Dendritic cell treated with granulocyte-macrophage colony-stimulating factor and Interleukin-4, amounts not matched to agents 40 ng/mL and 50 ng/mL, for 4 days (primary cell): ENCODE results near the gene ANO6.

Experiments
- H3K27ac Mint-ChIP-seq: one replicate; pipeline ENCODE4 v1.8.0; 2022; ENCODE audit warnings: mild to moderate bottlenecking, mixed read lengths
- H3K27me3 Mint-ChIP-seq: one replicate; pipeline ENCODE4 v1.8.0; 2022; ENCODE audit warnings: mild to moderate bottlenecking, mixed read lengths
- H3K36me3 Mint-ChIP-seq: one replicate; pipeline ENCODE4 v1.8.0; 2022; ENCODE audit warnings: low read depth, mixed read lengths
- H3K4me1 Mint-ChIP-seq: one replicate; pipeline ENCODE4 v1.8.0; 2022; ENCODE audit warnings: low read depth, mixed read lengths
- H3K4me3 Mint-ChIP-seq: one replicate; pipeline ENCODE4 v1.8.0; 2022; ENCODE audit warnings: mild to moderate bottlenecking, moderate library complexity, mixed read lengths
- H3K9me3 Mint-ChIP-seq: one replicate; pipeline ENCODE4 v1.8.0; 2022; ENCODE audit warnings: mixed read lengths
- intact Hi-C: fragments of 100-400 bp; cut with micrococcal nuclease; formaldehyde crosslinking; loops from one replicate; pipeline ENCODE4 v1.15.0; 2022

Gene ANO6

DNA sequence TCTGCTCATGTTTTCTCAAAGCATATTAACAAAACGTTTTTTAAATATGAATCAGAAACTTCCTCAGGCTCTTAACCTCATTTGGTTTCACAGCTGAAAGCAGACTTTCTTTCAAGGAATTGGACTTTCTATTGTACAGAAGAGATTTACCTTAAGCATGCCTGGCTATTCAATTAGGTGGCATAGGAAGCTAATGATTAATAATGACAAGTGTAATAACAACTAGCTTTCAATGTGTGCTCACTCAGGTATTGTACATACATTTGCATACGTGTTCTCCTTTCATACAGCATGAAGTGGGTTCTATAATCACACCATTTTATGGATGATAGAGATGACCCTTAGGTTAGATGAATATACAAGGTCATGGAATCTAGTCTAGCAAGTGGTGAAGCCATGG lies 115.7 kb downstream of the ANO6 start:
- Mint-ChIP-seq H3K4me1 (no peaks in the 10 kb centered on the region), H3K4me3 (no peak overlapping the region), H3K36me3 (peaks cover 14% of the 10 kb centered on the region), H3K27ac (no peak overlapping the region), H3K27me3 (no peaks in the 10 kb centered on the region), H3K9me3 (no peaks in the 10 kb centered on the region)
- intact Hi-C loops, result no loop called here

DNA sequence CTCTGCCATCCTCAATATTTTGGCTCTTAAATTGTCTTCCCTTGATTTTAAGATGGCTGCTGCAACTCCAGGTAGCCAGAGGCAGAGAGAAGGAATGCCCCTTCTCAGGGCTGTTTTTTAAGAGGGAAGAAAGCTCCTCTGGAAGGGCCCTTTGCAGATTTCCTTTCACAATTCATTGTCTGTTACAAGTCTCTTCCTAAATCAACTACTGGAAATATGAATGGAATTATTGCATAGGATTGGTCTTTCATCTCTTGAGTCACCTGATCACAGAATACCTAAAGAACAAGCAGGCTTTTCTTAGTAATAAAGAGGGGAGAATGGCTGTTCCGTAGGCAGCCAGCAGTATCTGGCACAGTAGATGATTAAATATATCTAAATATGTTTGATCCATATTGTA lies 118.5 kb downstream of the ANO6 start:
- no peak overlapping the region for H3K27ac Mint-ChIP-seq
- no peaks in the 10 kb centered on the region for H3K4me1 Mint-ChIP-seq
- peaks cover 14% of the 10 kb centered on the region for H3K36me3 Mint-ChIP-seq
- H3K4me3 Mint-ChIP-seq, result no peak overlapping the region
- H3K27me3 Mint-ChIP-seq, result no peaks in the 10 kb centered on the region
- intact Hi-C loops, result no loop called here
- H3K9me3 Mint-ChIP-seq, result no peaks in the 10 kb centered on the region

DNA sequence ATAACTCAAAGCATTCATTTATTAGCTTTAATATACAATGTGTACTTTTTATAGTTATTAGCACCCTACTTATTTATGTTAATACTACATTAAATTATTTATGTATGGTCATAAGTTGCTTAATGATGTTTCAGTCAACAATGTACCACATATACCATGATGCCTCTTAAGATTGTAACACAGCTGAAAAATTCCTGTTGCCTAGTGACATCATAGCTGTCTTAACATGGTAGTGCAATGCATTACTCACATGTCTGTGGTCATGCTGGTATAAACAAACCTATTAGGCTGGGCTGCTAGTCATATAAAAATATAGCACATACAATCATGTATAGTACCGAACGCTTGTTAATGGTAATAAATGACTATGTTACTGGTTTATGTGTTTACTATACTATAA lies 120.4 kb downstream of the ANO6 start:
- H3K9me3 Mint-ChIP-seq, result no peaks in the 10 kb centered on the region
- H3K4me3 Mint-ChIP-seq, result no peak overlapping the region
- intact Hi-C loops, result no loop called here
- no peaks in the 10 kb centered on the region for H3K4me1 Mint-ChIP-seq
- peaks cover 16% of the 10 kb centered on the region for H3K36me3 Mint-ChIP-seq
- H3K27ac Mint-ChIP-seq, result no peak overlapping the region
- no peaks in the 10 kb centered on the region for H3K27me3 Mint-ChIP-seq

DNA sequence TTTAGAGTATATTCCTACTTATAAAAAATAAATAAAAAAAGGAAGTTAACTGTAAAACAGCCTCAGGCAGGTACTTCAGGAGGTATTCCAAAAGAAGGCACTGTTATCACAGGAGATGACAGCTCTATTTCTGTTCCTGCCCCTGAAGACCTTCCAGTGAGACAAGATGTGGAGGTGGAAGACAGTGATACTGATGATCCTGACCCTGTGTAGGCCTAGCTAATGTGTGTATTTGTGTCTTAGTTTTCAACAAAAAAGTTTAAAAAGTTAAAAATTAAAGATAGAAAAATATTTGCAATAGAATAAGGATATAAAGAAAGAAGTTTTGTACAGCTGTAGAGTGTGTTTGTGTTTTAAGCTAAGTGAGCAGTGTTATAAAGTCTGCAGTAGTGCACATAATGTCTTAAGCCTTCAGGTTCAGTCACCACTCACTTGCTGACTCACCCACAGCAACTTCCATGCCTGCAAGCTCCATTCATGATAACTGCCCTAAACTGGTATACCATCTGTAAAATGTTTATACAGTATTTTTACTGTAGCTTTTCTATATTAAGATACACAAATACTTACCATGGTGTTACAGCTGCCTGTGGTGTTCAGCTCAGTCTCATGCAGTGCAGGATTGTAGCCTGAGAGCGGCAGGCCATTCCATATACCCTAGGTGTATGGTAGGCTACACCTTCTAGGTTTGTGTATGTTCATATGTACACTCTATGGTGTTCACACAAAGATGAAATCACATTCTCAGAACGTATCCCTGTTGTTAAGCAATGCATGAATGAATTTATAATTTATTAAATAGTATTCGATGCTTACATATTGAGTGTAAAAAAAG lies 121.1 kb downstream of the ANO6 start:
- no peak overlapping the region for H3K27ac Mint-ChIP-seq
- H3K27me3 Mint-ChIP-seq, result no peaks in the 10 kb centered on the region
- intact Hi-C loops, result no loop called here
- no peak overlapping the region for H3K4me3 Mint-ChIP-seq
- no peaks in the 10 kb centered on the region for H3K4me1 Mint-ChIP-seq
- no peaks in the 10 kb centered on the region for H3K9me3 Mint-ChIP-seq
- H3K36me3 Mint-ChIP-seq, result peaks cover 16% of the 10 kb centered on the region

DNA sequence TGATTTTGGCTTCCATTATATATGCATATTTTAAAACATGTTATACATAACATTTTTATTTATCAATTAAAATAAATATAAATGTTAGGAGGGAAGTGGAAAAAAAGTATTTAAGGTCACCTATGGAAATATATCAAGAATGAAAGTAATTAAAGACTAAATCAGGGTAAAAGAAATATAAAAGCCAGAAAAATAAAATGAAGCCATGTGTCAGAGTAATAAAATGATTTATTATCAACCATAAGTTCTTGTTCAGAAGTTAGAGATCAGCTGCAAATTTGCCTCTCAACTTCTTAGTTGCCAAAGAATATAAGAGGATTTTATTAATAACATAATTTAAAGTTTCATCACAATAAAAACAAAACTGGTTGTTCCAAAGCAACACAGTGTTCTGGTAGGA lies 121.9 kb downstream of the ANO6 start:
- Mint-ChIP-seq H3K36me3 (peaks cover 13% of the 10 kb centered on the region), H3K27ac (no peak overlapping the region), H3K27me3 (no peaks in the 10 kb centered on the region), H3K4me1 (peaks cover 5% of the 10 kb centered on the region), H3K9me3 (no peaks in the 10 kb centered on the region), H3K4me3 (no peak overlapping the region)
- intact Hi-C loops, result no loop called here

DNA sequence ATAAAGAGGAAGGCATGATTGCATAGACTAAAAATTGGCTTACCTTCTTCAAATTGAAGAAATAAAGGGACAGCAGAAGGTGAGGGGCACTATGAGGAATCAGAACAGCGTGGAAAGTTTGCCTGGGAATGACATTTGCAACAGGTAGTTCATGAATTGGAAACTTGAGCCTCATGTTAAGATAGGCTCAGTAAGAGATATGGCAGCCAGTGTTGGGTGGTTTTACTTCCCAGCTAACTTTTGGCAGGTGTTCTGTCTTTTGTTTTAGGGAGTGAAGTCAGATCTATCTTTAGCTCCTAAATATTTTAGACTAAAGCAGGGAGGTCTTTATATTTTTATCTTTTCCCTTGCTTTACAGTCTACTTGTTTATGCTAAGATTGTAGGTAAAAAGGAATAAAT lies 122.4 kb downstream of the ANO6 start:
- Mint-ChIP-seq H3K36me3 (peaks cover 16% of the 10 kb centered on the region), H3K9me3 (no peaks in the 10 kb centered on the region), H3K27ac (no peak overlapping the region), H3K4me3 (no peak overlapping the region), H3K27me3 (no peaks in the 10 kb centered on the region), H3K4me1 (peaks cover 7% of the 10 kb centered on the region)
- intact Hi-C loops, result no loop called here

DNA sequence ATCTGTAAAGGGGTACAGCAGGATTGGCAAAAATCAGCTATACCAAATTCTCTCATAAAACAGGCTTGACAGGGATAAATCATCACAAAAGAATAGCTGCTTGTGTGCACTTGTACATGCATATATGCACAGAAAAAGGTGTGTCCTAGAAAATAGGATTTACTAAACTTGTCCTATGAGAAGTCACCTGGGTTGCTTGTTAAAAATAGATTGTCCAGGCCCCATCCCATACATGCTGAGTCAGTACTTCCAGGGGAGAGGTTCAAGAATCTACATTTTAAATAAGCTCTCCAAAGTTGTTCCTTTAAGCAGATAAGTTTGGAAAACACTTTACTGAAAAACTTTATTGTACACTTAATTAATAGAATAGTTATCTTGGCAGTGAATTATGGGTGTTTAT lies 123.1 kb downstream of the ANO6 start:
- no peaks in the 10 kb centered on the region for H3K27me3 Mint-ChIP-seq
- peaks cover 7% of the 10 kb centered on the region for H3K4me1 Mint-ChIP-seq
- no peaks in the 10 kb centered on the region for H3K9me3 Mint-ChIP-seq
- no peak overlapping the region for H3K27ac Mint-ChIP-seq
- intact Hi-C loops, result no loop called here
- no peak overlapping the region for H3K4me3 Mint-ChIP-seq
- peaks cover 20% of the 10 kb centered on the region for H3K36me3 Mint-ChIP-seq

DNA sequence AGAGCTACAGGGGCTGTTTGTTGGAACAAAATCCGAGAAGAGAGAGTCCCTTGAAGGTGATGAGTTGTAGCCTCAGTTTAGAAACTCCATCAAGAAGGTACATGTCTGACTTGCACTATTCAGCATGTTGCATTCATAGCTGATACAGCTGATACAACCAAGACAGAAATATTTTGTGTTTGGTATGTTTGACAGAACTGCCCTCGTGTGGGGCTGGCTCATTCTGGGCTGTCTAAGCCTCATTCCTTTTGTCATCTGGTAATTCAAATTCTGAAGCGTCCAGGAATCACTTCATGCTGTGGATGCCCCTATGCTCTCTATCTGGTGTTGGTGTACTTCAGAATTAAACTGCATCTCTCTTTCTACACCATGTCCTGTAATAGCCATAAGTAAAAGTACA lies 126.3 kb downstream of the ANO6 start:
- Mint-ChIP-seq H3K4me1 (peaks cover 7% of the 10 kb centered on the region), H3K27ac (no peak overlapping the region), H3K36me3 (peaks cover 29% of the 10 kb centered on the region)

DNA sequence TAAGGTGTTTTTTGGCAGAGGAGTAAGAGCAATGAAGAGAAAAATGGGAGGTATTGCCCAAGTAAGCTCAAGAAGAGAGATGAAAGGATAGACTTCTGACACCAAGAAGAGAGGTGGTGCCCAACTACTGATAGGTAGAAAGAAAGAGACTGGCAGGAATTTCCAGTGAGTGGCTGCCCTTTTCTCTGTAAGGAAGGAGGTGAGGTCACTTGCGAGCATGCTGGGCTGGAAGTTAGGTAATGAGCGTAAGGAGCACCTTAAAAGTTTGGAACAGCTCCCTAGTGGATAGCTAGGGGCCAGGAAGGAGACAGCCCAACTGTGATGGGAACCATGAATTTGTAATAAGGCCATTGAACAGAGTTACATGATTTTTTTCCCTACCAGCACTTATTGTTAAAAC lies 127.0 kb downstream of the ANO6 start:
- no peak overlapping the region for H3K4me3 Mint-ChIP-seq
- intact Hi-C loops, result no loop called here
- H3K9me3 Mint-ChIP-seq, result no peaks in the 10 kb centered on the region
- no peak overlapping the region for H3K27ac Mint-ChIP-seq
- peaks cover 7% of the 10 kb centered on the region for H3K4me1 Mint-ChIP-seq
- no peaks in the 10 kb centered on the region for H3K27me3 Mint-ChIP-seq
- H3K36me3 Mint-ChIP-seq, result peaks cover 31% of the 10 kb centered on the region

More for the DNA sequence above, 126.3 kb downstream of the ANO6 start:
- intact Hi-C loops, result no loop called here
- no peak overlapping the region for H3K4me3 Mint-ChIP-seq
- H3K9me3 Mint-ChIP-seq, result no peaks in the 10 kb centered on the region
- H3K27me3 Mint-ChIP-seq, result no peaks in the 10 kb centered on the region

DNA sequence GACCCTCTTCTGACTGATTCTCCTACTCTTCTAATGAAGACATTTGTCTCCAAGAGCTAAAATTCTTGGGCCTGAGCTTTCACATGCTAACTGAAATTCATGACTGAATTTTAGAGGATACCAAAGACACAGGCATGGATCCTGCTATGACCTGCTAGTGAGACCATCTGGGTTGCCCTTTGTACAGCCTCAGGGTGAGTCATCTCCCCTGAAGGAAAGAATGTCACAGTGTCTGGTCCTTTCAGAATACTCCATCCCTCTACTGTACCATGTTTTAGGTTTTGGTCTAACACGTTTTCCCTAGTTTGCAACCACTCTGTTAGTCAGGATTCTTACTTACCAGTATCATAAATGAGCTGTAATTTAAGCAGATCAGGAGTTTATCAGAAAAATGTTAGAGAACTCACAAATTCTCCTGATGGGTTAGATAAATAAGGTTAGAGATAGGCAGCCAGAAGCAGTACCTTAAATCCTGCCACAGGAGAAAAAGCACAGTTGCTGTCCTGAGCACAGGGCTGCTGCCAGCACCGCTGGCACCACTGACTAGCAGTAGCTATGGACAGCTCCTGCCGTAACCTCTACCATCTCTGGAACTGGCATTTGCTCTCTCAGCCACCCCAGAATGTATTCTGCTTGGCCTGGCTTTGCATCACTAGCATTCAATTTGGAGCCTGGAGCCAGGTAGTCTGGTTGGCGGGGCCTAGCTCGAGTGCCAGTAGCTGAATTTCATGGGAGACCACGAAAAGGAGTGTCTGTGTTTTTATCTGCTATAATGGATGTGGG lies 127.6 kb downstream of the ANO6 start:
- intact Hi-C loops, result no loop called here
- H3K4me3 Mint-ChIP-seq, result no peak overlapping the region
- H3K27ac Mint-ChIP-seq, result no peak overlapping the region
- H3K27me3 Mint-ChIP-seq, result no peaks in the 10 kb centered on the region
- H3K36me3 Mint-ChIP-seq, result peaks cover 37% of the 10 kb centered on the region
- H3K9me3 Mint-ChIP-seq, result no peaks in the 10 kb centered on the region
- peaks cover 7% of the 10 kb centered on the region for H3K4me1 Mint-ChIP-seq

DNA sequence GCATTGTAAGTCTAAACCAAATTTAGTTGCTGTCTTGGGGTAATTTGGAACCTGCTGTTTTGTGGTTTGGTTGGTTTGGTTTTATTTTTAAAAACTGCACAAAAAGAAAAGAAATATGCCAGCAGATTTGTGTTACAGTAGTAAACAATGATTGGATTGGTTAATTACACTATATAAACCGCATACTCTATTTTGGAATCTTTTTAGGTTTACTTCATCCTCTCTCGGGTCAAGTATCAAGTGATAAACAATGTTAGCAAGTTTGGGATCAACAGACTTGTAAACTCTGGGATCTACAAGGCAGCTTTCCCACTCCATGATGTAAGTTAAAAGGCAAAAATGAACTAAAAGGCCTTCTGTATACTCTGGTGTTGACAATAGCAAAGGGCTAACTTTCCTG lies 132.4 kb downstream of the ANO6 start:
- intact Hi-C loops, result no loop called here
- H3K4me1 Mint-ChIP-seq, result no peaks in the 10 kb centered on the region
- peaks cover 67% of the 10 kb centered on the region for H3K36me3 Mint-ChIP-seq
- no peak overlapping the region for H3K4me3 Mint-ChIP-seq
- no peaks in the 10 kb centered on the region for H3K27me3 Mint-ChIP-seq
- H3K27ac Mint-ChIP-seq, result no peak overlapping the region
- no peaks in the 10 kb centered on the region for H3K9me3 Mint-ChIP-seq

DNA sequence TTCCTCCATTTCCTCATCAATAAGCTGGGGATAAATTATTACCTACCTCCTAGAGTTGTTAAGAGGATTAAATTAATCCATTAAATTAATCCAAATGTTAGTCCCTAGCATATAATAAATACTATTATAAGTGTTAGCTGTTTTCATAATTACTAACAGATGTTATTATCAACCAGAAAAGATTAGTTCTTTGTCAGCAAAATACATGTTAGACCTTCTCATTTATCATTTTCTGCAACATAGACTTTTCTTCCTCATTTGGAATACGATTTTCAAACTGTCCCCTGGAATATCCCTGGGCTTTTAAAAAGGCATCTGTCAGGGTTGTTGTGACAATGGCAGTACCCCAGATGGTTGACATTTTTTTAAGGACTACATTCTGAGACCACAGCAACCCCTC lies 133.1 kb downstream of the ANO6 start:
- no peak overlapping the region for H3K4me3 Mint-ChIP-seq
- H3K27me3 Mint-ChIP-seq, result no peaks in the 10 kb centered on the region
- intact Hi-C loops, result no loop called here
- H3K36me3 Mint-ChIP-seq, result peaks cover 70% of the 10 kb centered on the region
- no peaks in the 10 kb centered on the region for H3K9me3 Mint-ChIP-seq
- no peaks in the 10 kb centered on the region for H3K4me1 Mint-ChIP-seq
- no peak overlapping the region for H3K27ac Mint-ChIP-seq

DNA sequence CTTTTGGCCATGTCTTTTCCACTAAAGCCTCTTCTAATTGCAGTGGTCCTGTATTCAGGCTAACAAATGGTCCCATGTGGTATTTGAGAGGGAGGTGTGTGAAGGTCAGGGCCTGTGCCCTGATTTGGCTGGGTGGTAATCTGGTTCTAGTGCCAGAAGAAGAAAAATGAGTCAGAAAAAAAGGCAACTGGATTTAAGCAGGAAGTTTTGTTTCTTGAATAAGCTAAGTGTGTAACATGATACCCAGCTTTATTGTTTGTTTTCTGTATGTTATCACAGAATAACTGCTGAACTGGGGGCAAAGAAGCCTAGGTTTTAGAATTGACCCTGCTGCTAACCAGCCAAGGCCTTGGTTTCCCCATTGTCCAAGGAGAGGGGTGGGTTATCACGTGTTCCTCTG lies 134.0 kb downstream of the ANO6 start:
- Mint-ChIP-seq H3K27me3 (no peaks in the 10 kb centered on the region), H3K9me3 (no peaks in the 10 kb centered on the region), H3K27ac (no peak overlapping the region), H3K4me3 (no peak overlapping the region), H3K36me3 (peaks cover 78% of the 10 kb centered on the region), H3K4me1 (no peaks in the 10 kb centered on the region)
- intact Hi-C loops, result no loop called here

DNA sequence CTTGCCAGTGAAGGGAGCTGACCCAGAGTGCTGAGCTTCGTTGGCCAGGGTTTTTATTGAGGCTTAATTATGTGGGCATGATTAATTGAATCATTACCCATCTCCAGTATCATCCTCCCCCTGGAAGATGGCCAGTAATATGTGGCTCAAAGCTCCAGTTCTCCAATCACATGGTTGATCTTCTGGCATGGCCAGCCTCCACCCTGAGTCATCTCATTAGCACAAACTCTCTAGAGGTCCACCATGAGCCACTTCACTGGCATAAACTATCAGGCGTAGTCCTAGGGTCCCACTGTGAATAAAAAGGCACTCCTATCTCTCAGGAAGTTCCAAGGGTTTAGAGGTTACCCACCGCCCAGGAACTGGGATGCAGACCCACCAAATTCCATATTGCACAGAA lies 135.0 kb downstream of the ANO6 start:
- no peaks in the 10 kb centered on the region for H3K9me3 Mint-ChIP-seq
- intact Hi-C loops, result no loop called here
- H3K27ac Mint-ChIP-seq, result no peak overlapping the region
- H3K27me3 Mint-ChIP-seq, result no peaks in the 10 kb centered on the region
- H3K36me3 Mint-ChIP-seq, result peaks cover 88% of the 10 kb centered on the region
- no peak overlapping the region for H3K4me3 Mint-ChIP-seq
- no peaks in the 10 kb centered on the region for H3K4me1 Mint-ChIP-seq
